Liver (tissue), 2 donors: ENCODE measurements around the gene GRK5.

Source experiments
- CTCF ChIP-seq: fragments of 150-350 bp; IDR thresholded peaks from 2 replicates; pipeline ENCODE4 v1.5.1; 2017; ENCODE audit warnings: improper control_type of control experiment, low read depth, low read length; ENCODE audit not compliant: missing input control
- MAX ChIP-seq: IDR thresholded peaks from 2 replicates; pipeline ENCODE4 v1.6.1; 2016; ENCODE audit warnings: antibody characterized with exemption
- donor health status: healthy.

GRCh38 chr10:119217991-119218490, 10.7 kb downstream of the GRK5 start:
- TF ChIP-seq MAX (no peak), CTCF (no peak)
